ENCODE data around the gene SCT. TPM values are rescaled to one million over a fixed set of nuclear protein-coding genes. Genes with fewer than 3 reads are reported as not detected.

SCT gene
- total and polyA plus RNA-seq, 2 of the 4 experiments (the other 2 are of a cell fraction), result not detected

DNA sequence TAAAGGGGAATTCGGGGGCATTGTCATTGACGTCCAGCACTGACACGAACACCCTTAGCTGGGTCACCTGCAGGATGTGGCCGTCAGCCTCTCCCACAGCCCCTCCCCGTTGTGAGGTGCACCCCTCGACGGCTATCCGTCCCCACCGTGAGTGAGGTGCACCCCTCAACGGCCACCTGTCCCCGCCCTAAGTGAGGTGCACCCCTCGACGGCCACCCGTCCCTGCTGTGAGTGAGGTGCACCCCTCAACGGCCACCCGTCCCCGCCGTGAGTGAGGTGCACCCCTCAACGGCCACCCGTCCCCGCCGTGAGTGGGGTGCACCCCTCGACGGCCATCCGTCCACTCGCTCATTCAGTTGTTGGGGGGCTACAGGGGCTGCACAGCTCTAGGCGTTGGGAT lies 5.1 kb downstream of the SCT start:
- no peak overlapping the region for H3K56ac ChIP-seq (ENCODE audit: extremely low read depth, insufficient read depth, low read length)
- H3K4me1 ChIP-seq (ENCODE audit: control insufficient read depth, insufficient read depth, low read length), result no peaks in the 10 kb centered on the region
- no peak overlapping the region for H3K4ac ChIP-seq (ENCODE audit: low read depth, low read length)
- H4K91ac ChIP-seq (ENCODE audit: insufficient read depth, low read depth, low read length), result no peak overlapping the region
- no peak for ATAC-seq (ENCODE audit: low read depth)
- peaks cover 2 to 11% of the 10 kb centered on the region in 2 experiments; a peak in 1 of 4 replicates for H3K79me1 ChIP-seq (ENCODE audit: low read depth in 1 of 2, low read length in 2 of 2)
- H3K4me2 ChIP-seq (ENCODE audit: low read depth, low read length), result no peak overlapping the region
- no peak for DNase-seq
- H2BK120ac ChIP-seq (ENCODE audit: low read depth, low read length), result no peak overlapping the region
- H3K36me3 ChIP-seq (ENCODE audit: control insufficient read depth, insufficient read depth, low read length), result peaks cover 6% of the 10 kb centered on the region; the same call in 1 of the 2 replicates
- no peak overlapping the region for H2BK20ac ChIP-seq (ENCODE audit: low read depth, low read length)
- H3K4me3 ChIP-seq (ENCODE audit: insufficient read depth, low read depth, low read length), result no peak overlapping the region
- no TSS peak for BruUV-seq (replicated peaks)
- H2AK5ac ChIP-seq (ENCODE audit: low read depth, low read length), result no peak overlapping the region
- no peak overlapping the region for H3K9ac ChIP-seq (ENCODE audit: low read depth, low read length)
- WGBS, 2 experiments (ENCODE audit: extremely low coverage in 2 of 2, insufficient read length in 1 of 2), result 95% methylated on average over 13 of the region's 27 CpGs; no CpG with 5 or more reads in 1 of the 2 experiments
- no peak overlapping the region for H4K8ac ChIP-seq (ENCODE audit: low read depth in 2 of 2, low read length in 2 of 2)
- CTCF ChIA-PET, result no interaction called here
- no peak overlapping the region for H3K27ac ChIP-seq (ENCODE audit: insufficient read depth, low read length)
- intact Hi-C loops (cut with micrococcal nuclease) (no loop called here), dilution Hi-C loops (cut with HindIII; ENCODE audit: low sequenced_read_pairs, unreplicated experiment) (no loop called here), in situ Hi-C loops (cut with MboI; ENCODE audit: low sequenced_read_pairs) (no loop called here)
- H2BK5ac ChIP-seq (ENCODE audit: low read depth, low read length, poor library complexity, severe bottlenecking), result no peak overlapping the region
- H4K5ac ChIP-seq (ENCODE audit: low read depth, low read length), result no peak overlapping the region
- peaks cover 2% of the 10 kb centered on the region; the same call in 1 of the 2 replicates for H3K27me3 ChIP-seq (ENCODE audit: control insufficient read depth, insufficient read depth, low read length)
- H2AFZ ChIP-seq (replicated peaks; ENCODE audit: low read length, poor library complexity), result no peak overlapping the region
- no peak for TF ChIP-seq MAZ (IDR thresholded peaks at IDR 0.05; ENCODE audit: borderline replicate concordance, low read depth, low read length)
- no peak for TF ChIP-seq BHLHE40 (IDR thresholded peaks at IDR 0.05; ENCODE audit: low read depth, low read length)
- TF ChIP-seq, protein P1, sequence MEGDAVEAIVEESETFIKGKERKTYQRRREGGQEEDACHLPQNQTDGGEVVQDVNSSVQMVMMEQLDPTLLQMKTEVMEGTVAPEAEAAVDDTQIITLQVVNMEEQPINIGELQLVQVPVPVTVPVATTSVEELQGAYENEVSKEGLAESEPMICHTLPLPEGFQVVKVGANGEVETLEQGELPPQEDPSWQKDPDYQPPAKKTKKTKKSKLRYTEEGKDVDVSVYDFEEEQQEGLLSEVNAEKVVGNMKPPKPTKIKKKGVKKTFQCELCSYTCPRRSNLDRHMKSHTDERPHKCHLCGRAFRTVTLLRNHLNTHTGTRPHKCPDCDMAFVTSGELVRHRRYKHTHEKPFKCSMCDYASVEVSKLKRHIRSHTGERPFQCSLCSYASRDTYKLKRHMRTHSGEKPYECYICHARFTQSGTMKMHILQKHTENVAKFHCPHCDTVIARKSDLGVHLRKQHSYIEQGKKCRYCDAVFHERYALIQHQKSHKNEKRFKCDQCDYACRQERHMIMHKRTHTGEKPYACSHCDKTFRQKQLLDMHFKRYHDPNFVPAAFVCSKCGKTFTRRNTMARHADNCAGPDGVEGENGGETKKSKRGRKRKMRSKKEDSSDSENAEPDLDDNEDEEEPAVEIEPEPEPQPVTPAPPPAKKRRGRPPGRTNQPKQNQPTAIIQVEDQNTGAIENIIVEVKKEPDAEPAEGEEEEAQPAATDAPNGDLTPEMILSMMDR (conservative IDR thresholded peaks at IDR 0.05; ENCODE audit: low read depth, low read length), result no peak
- TF ChIP-seq NFE2L2 (IDR thresholded peaks at IDR 0.05; ENCODE audit: low read depth, low read length), result no peak
- TF ChIP-seq ELK1 (IDR thresholded peaks at IDR 0.05; ENCODE audit: borderline replicate concordance, low read depth, low read length), result no peak
- no peak for TF ChIP-seq CHD1 (IDR thresholded peaks at IDR 0.05; ENCODE audit: low read depth, low read length)
- no peak for TF ChIP-seq RCOR1 (IDR thresholded peaks at IDR 0.05; ENCODE audit: insufficient replicate concordance, low read length)
- no peak for TF ChIP-seq CEBPB (IDR thresholded peaks at IDR 0.05; ENCODE audit: low read depth, low read length)
- TF ChIP-seq RAD21 (IDR thresholded peaks at IDR 0.05; ENCODE audit: low read length), result no peak
- TF ChIP-seq MAFK (IDR thresholded peaks at IDR 0.05; ENCODE audit: low read depth, low read length), result no peak
- TF ChIP-seq FOS (IDR thresholded peaks at IDR 0.05; ENCODE audit: low read depth, low read length), result no peak
- TF ChIP-seq RFX5 (IDR thresholded peaks at IDR 0.05; ENCODE audit: low read depth, low read length), result no peak
- no peak for TF ChIP-seq SMC3 (IDR thresholded peaks at IDR 0.05; ENCODE audit: low read depth, low read length)
- no peak for TF ChIP-seq POLR2A (IDR thresholded peaks at IDR 0.05; ENCODE audit: low read depth, low read length)
- TF ChIP-seq USF2 (IDR thresholded peaks at IDR 0.05; ENCODE audit: low read depth, low read length), result no peak
- H3K14ac ChIP-seq (replicated peaks; ENCODE audit: low read depth, low read length), result no peak overlapping the region
- no peak overlapping the region for H2BK15ac ChIP-seq (ENCODE audit: low read depth, low read length)
- POLR2A ChIA-PET (ENCODE audit: unreplicated experiment), result no interaction called here
- no peak overlapping the region for H3K23ac ChIP-seq (ENCODE audit: low read depth, low read length)
- H2AK9ac ChIP-seq (replicated peaks; ENCODE audit: low read depth, low read length, poor library complexity), result no peak overlapping the region
- H3K9me3 ChIP-seq (ENCODE audit: control insufficient read depth, insufficient read depth, low read length), result no peaks in the 10 kb centered on the region
- no peaks in the 10 kb centered on the region; the same call in 1 of the 2 replicates for H4K20me1 ChIP-seq (ENCODE audit: insufficient read depth, low read length)
- no peak overlapping the region for H3K18ac ChIP-seq (ENCODE audit: low read depth, low read length)
- H3K9me1 ChIP-seq (ENCODE audit: insufficient read depth, low read length), result 0 out of 2 replicates have a peak, but pooled peaks cover 3% of the 10 kb centered on the region

All from IMR-90 (cell line).